Aorta (tissue), 5 donors: ENCODE measurements around the gene GPR15. TPM values are rescaled to one million over a fixed set of nuclear protein-coding genes. Genes with fewer than 3 reads are reported as not detected.

Source experiments
- ATAC-seq: fragments of 200-7000 bp; cut with Tn5 transposase; one replicate; pipeline ENCODE4 v1.9.1; 2022; ENCODE audit warnings: moderate library complexity; ENCODE audit not compliant: low FRiP score
- DNase-seq, 2 donors: peaks; one replicate each; pipeline ENCODE4 v3.0.0-alpha.2; 2020
- H3K27ac ChIP-seq, 2 donors: one replicate each; pipeline ENCODE4 v1.5.1; 2013; ENCODE audit warnings: low read length in 2 of 2, mild to moderate bottlenecking in 2 of 2, moderate library complexity in 2 of 2, control low read depth in 1 of 2, inconsistent platforms in 1 of 2, low read depth in 1 of 2
- H3K27me3 ChIP-seq, 2 donors: one replicate each; pipeline ENCODE4 v1.6.1; 2013; ENCODE audit warnings: control low read depth in 1 of 2, low read length in 1 of 2, mild to moderate bottlenecking in 1 of 2, moderate library complexity in 1 of 2; ENCODE audit not compliant: insufficient read depth in 2 of 2, control insufficient read depth in 1 of 2
- H3K36me3 ChIP-seq, 2 donors: one replicate each; pipeline ENCODE4 v1.6.1; 2013; ENCODE audit warnings: control low read depth in 1 of 2, low read length in 1 of 2, mild to moderate bottlenecking in 1 of 2; ENCODE audit not compliant: insufficient read depth in 2 of 2, control insufficient read depth in 1 of 2
- H3K4me1 ChIP-seq, 2 donors: one replicate each; pipeline ENCODE4 v1.6.1; 2013; ENCODE audit warnings: low read length in 2 of 2, control low read depth in 1 of 2, mild to moderate bottlenecking in 1 of 2, moderate library complexity in 1 of 2; ENCODE audit not compliant: insufficient read depth in 2 of 2, control insufficient read depth in 1 of 2
- H3K4me3 ChIP-seq, 2 donors: one replicate each; pipeline ENCODE4 v1.5.1; 2013; ENCODE audit warnings: low read length in 2 of 2, control low read depth in 1 of 2, mild to moderate bottlenecking in 1 of 2
- H3K9me3 ChIP-seq: one replicate; pipeline ENCODE4 v1.6.1; 2013; ENCODE audit warnings: mild to moderate bottlenecking, low read length; ENCODE audit not compliant: control insufficient read depth
- WGBS, 2 donors: extraction: QIAGEN DNeasy Blood & Tissue Kit; methylation state at CpG; one replicate each; pipeline ENCODE4 v1.1.7; 2013; 5-methylcytosine and 5-hydroxymethylcytosine counted together
- intact Hi-C, 2 donors: fragments of 100-400 bp; cut with DNase I; formaldehyde crosslinking; loops; one replicate each; pipeline versions ENCODE4 v1.14.2 to v1.15.0; 2022
- polyA plus RNA-seq, 2 donors: library from polyadenylated mRNA; stranded (reverse); fragments of 200-250 nt; gene quantifications; one replicate each; pipeline ENCODE4 v1.2.3, GENCODE V29; 2013
- total RNA-seq, 2 donors: library from RNA; stranded (reverse); fragmentation: NEBNext Ultra II Directional; extraction: Animal tissue kit (Norgen Biotek cat#: 25700); gene quantifications; one replicate each; pipeline ENCODE4 v1.2.1, GENCODE V29; 2021
- donor health status: healthy with polysubstance abuse.
- donor health status: Bipolar disorder and iron deficiency.
- donor health status: DM: no; HTN: no; CAD: no.
- donor health status: DM: no; HTN: no; CAD: no.
- donor health status: DM: yes; HTN: yes; CAD: no.

The GPR15 gene
- total and polyA plus RNA-seq, 4 donors = not detected

GRCh38 chr3:98536456-98537017 lies 4.8 kb downstream of the GPR15 start:
- Histone ChIP-seq H3K27me3 (no peaks in the 10 kb centered on the region), H3K9me3 (no peaks in the 10 kb centered on the region), H3K4me3 (no peak overlapping the region), H3K36me3 (no peaks in the 10 kb centered on the region), H3K27ac (no peak overlapping the region), H3K4me1 (no peaks in the 10 kb centered on the region)
- WGBS, 2 donors = 85 to 87% methylated on average over 6 of the region's 6 CpGs
- no peak for ATAC-seq
- intact Hi-C loops = no loop called here
- no peak for DNase-seq

- Histone ChIP-seq H3K27me3 (no peaks in the 10 kb centered on the region), H3K27ac (no peak overlapping the region), H3K4me3 (no peak overlapping the region), H3K9me3 (no peaks in the 10 kb centered on the region), H3K36me3 (no peaks in the 10 kb centered on the region), H3K4me1 (no peaks in the 10 kb centered on the region)
- DNase-seq (no peak), ATAC-seq (no peak)
- 80 to 83% methylated on average over 3 of the region's 3 CpGs for WGBS, 2 donors
- intact Hi-C loops = no loop called here
These were observed 8.6 kb downstream of the GPR15 start for GRCh38 chr3:98540346-98540745.

GRCh38 chr3:98541695-98542094 lies 9.9 kb downstream of the GPR15 start:
- Histone ChIP-seq H3K9me3 (no peaks in the 10 kb centered on the region), H3K27ac (no peak overlapping the region), H3K4me1 (no peaks in the 10 kb centered on the region), H3K36me3 (no peaks in the 10 kb centered on the region), H3K27me3 (no peaks in the 10 kb centered on the region), H3K4me3 (no peak overlapping the region)
- DNase-seq (no peak), ATAC-seq (no peak)
- 96 to 97% methylated on average over 1 of the region's 1 CpG for WGBS, 2 donors
- intact Hi-C loops = no loop called here

GRCh38 chr3:98542623-98543022 lies 10.8 kb downstream of the GPR15 start:
- ATAC-seq = no peak
- Histone ChIP-seq H3K27ac (no peak overlapping the region), H3K27me3 (no peaks in the 10 kb centered on the region), H3K4me3 (no peak overlapping the region), H3K36me3 (no peaks in the 10 kb centered on the region), H3K9me3 (no peaks in the 10 kb centered on the region), H3K4me1 (no peaks in the 10 kb centered on the region)
- DNase-seq = no peak
- intact Hi-C loops = no loop called here
- WGBS, 2 donors = 84 to 92% methylated on average over 1 of the region's 1 CpG

GRCh38 chr3:98545940-98546339 lies 14.2 kb downstream of the GPR15 start:
- intact Hi-C loops = no loop called here
- Histone ChIP-seq H3K27me3 (peaks cover 0 to 1% of the 10 kb centered on the region in 2 donors), H3K4me3 (no peak overlapping the region), H3K36me3 (no peaks in the 10 kb centered on the region), H3K27ac (no peak overlapping the region), H3K4me1 (no peaks in the 10 kb centered on the region), H3K9me3 (no peaks in the 10 kb centered on the region)
- DNase-seq = no peak
- no peak for ATAC-seq
- 78% methylated on average over 5 of the region's 5 CpGs for WGBS, 2 donors

- Histone ChIP-seq H3K4me1 (no peaks in the 10 kb centered on the region), H3K27ac (no peak overlapping the region), H3K27me3 (peaks cover 0 to 1% of the 10 kb centered on the region in 2 donors), H3K9me3 (no peaks in the 10 kb centered on the region), H3K4me3 (no peak overlapping the region), H3K36me3 (no peaks in the 10 kb centered on the region)
- intact Hi-C loops = no loop called here
- no peak for ATAC-seq
- no peak for DNase-seq
- WGBS, 2 donors = 66 to 83% methylated on average over 5 of the region's 5 CpGs
These were observed 16.8 kb downstream of the GPR15 start for GRCh38 chr3:98548544-98548943.

- intact Hi-C loops = no loop called here
- H3K27me3 ChIP-seq = peaks cover 0 to 1% of the 10 kb centered on the region in 2 donors
- ATAC-seq = no peak
- H3K36me3 ChIP-seq = no peaks in the 10 kb centered on the region
- DNase-seq = no peak
- no peak overlapping the region for H3K27ac ChIP-seq
- WGBS, 2 donors = 94% methylated on average over 3 of the region's 3 CpGs
- H3K4me1 ChIP-seq = no peaks in the 10 kb centered on the region
- H3K4me3 ChIP-seq = no peak overlapping the region
- H3K9me3 ChIP-seq = no peaks in the 10 kb centered on the region
These were observed 19.1 kb downstream of the GPR15 start for GRCh38 chr3:98550833-98551232.

GRCh38 chr3:98551236-98551635 lies 19.5 kb downstream of the GPR15 start:
- intact Hi-C loops = no loop called here
- Histone ChIP-seq H3K27me3 (peaks cover 0 to 1% of the 10 kb centered on the region in 2 donors), H3K27ac (no peak overlapping the region), H3K36me3 (no peaks in the 10 kb centered on the region), H3K4me3 (no peak overlapping the region), H3K4me1 (no peaks in the 10 kb centered on the region), H3K9me3 (no peaks in the 10 kb centered on the region)
- DNase-seq (no peak), ATAC-seq (no peak)
- 84 to 88% methylated on average over 2 of the region's 2 CpGs for WGBS, 2 donors

- H3K36me3 ChIP-seq = no peaks in the 10 kb centered on the region
- H3K4me3 ChIP-seq = no peak overlapping the region
- no peaks in the 10 kb centered on the region for H3K9me3 ChIP-seq
- H3K27ac ChIP-seq = no peak overlapping the region
- intact Hi-C loops = no loop called here
- H3K4me1 ChIP-seq = no peaks in the 10 kb centered on the region
- DNase-seq (no peak), ATAC-seq (no peak)
- 66 to 74% methylated on average over 3 of the region's 3 CpGs for WGBS, 2 donors
- peaks cover 0 to 1% of the 10 kb centered on the region in 2 donors for H3K27me3 ChIP-seq
These were observed 20.0 kb downstream of the GPR15 start for GRCh38 chr3:98551754-98552153.
